Tibial nerve (tissue), 4 donors: ENCODE results near the gene RB1. TPM values are rescaled to one million over a fixed set of nuclear protein-coding genes. Genes with fewer than 3 reads are reported as not detected.

Experiments
- DNase-seq, 2 donors: peaks; one replicate each; pipeline ENCODE4 v3.0.0-alpha.2; 2019; ENCODE audit warnings: low spot score in 2 of 2
- H3K27ac ChIP-seq, 4 donors: fragments of 200-600 bp; sonication (generic) in 3 of 4; one replicate each; pipeline ENCODE4 v1.5.1; 2017 to 2019; ENCODE audit warnings: mild to moderate bottlenecking in 1 of 4
- H3K27me3 ChIP-seq, 2 donors: fragments of 200-600 bp; sonication (generic) in 1 of 2; one replicate each; pipeline versions ENCODE4 v1.5.1 to v1.6.0; 2017 to 2019
- H3K36me3 ChIP-seq, 3 donors: fragments of 200-600 bp; sonication (generic); one replicate each; pipeline ENCODE4 v1.5.1; 2018 to 2019
- H3K4me1 ChIP-seq, 4 donors: fragments of 200-600 bp; sonication (generic) in 3 of 4; one replicate each; pipeline ENCODE4 v1.5.1; 2017 to 2019
- H3K4me3 ChIP-seq, 4 donors: fragments of 200-600 bp; sonication (generic) in 3 of 4; one replicate each; pipeline ENCODE4 v1.5.1; 2017 to 2019; ENCODE audit warnings: mild to moderate bottlenecking in 1 of 4, moderate library complexity in 1 of 4
- H3K9me3 ChIP-seq, 4 donors: fragments of 200-600 bp; sonication (generic) in 3 of 4; one replicate each; pipeline ENCODE4 v1.5.1; 2017 to 2019
- EP300 ChIP-seq, 2 donors: sonication (generic); formaldehyde crosslinking; IDR thresholded peaks; one replicate each; pipeline ENCODE4 v1.6.1; 2017; ENCODE audit warnings: antibody characterized with exemption in 2 of 2, mild to moderate bottlenecking in 1 of 2
- POLR2A ChIP-seq, 2 donors: fragments of 450-650 bp; IDR thresholded peaks; one replicate each; pipeline ENCODE4 v1.6.1; 2017; ENCODE audit warnings: antibody characterized with exemption in 2 of 2, mild to moderate bottlenecking in 2 of 2, moderate library complexity in 2 of 2
- WGBS, 2 donors: methylation state at CpG; one replicate each; pipeline ENCODE4 v1.1.5; 2018; 5-methylcytosine and 5-hydroxymethylcytosine counted together
- total RNA-seq, 4 donors: library from RNA; depleted of rRNA; stranded (reverse); fragments of >200 nt; gene quantifications; one replicate each; pipeline ENCODE4 v1.1.0, GENCODE V29; 2016
- TF ChIP-seq, protein P1 (sequence below), 5 experiments: fragments of 200-600 bp in 3 of 5; fragments of 450-650 bp in 2 of 5; sonication (generic) in 3 of 5; IDR thresholded peaks; one replicate each; pipeline ENCODE4 v1.5.1; 2016 to 2019; ENCODE audit warnings: antibody characterized with exemption in 5 of 5, mild to moderate bottlenecking in 3 of 5, moderate library complexity in 2 of 5

Gene RB1
- total RNA-seq, 4 donors from 2014 or later = 31.0 to 59.7 (median 45.1) TPM

DNA sequence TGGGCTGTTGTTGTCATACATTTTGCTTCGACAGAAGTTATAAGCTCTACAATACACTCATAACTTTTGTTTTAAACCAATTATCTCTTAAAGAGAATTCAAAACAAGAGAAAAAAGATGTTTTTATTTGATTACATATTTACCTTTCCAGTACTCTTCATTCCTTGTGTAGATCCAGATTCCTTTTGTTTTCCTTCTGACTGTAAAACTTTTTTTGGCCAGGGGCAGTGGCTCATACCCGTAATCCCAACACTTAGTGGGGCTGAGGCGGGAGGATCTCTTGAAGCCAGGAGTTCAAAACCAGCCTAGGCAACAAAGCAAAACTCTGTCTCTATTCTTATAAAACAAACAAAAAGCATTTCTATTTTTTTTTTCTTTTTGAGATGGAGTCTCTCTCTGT is 87.7 kb downstream of the RB1 start:
- DNase-seq = no peak
- H3K4me3 ChIP-seq = no peak overlapping the region
- 90 to 97% methylated on average over 3 of the region's 3 CpGs for WGBS, 2 donors

GRCh38 chr13:48393030-48393697 is 89.6 kb downstream of the RB1 start:
- Histone ChIP-seq H3K4me1 (peaks cover 0 to 7% (median 3%) of the 10 kb centered on the region in 4 donors), H3K27me3 (no peaks in the 10 kb centered on the region), H3K27ac (no peak overlapping the region), H3K36me3 (peaks cover 0 to 53% (median 0%) of the 10 kb centered on the region in 3 donors), H3K4me3 (no peak overlapping the region), H3K9me3 (peaks cover 0 to 16% (median 4%) of the 10 kb centered on the region in 4 donors)
- 80 to 83% methylated on average over 3 of the region's 3 CpGs for WGBS, 2 donors
- TF ChIP-seq POLR2A (IDR thresholded peaks at IDR 0.05) = no peak
- no peak for TF ChIP-seq EP300 (IDR thresholded peaks at IDR 0.05)
- TF ChIP-seq, protein P1, sequence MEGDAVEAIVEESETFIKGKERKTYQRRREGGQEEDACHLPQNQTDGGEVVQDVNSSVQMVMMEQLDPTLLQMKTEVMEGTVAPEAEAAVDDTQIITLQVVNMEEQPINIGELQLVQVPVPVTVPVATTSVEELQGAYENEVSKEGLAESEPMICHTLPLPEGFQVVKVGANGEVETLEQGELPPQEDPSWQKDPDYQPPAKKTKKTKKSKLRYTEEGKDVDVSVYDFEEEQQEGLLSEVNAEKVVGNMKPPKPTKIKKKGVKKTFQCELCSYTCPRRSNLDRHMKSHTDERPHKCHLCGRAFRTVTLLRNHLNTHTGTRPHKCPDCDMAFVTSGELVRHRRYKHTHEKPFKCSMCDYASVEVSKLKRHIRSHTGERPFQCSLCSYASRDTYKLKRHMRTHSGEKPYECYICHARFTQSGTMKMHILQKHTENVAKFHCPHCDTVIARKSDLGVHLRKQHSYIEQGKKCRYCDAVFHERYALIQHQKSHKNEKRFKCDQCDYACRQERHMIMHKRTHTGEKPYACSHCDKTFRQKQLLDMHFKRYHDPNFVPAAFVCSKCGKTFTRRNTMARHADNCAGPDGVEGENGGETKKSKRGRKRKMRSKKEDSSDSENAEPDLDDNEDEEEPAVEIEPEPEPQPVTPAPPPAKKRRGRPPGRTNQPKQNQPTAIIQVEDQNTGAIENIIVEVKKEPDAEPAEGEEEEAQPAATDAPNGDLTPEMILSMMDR (IDR thresholded peaks at IDR 0.05) = no peak
- no peak for DNase-seq

More for the DNA sequence above, 87.7 kb downstream of the RB1 start:
- TF ChIP-seq POLR2A (IDR thresholded peaks at IDR 0.05) = no peak
- no peak for TF ChIP-seq EP300 (IDR thresholded peaks at IDR 0.05)
- TF ChIP-seq, protein P1 (IDR thresholded peaks at IDR 0.05) = no peak
- Histone ChIP-seq H3K27me3 (no peaks in the 10 kb centered on the region), H3K4me1 (no peaks in the 10 kb centered on the region), H3K36me3 (peaks cover 0 to 53% (median 0%) of the 10 kb centered on the region in 3 donors), H3K27ac (no peak overlapping the region), H3K9me3 (peaks cover 0 to 16% (median 4%) of the 10 kb centered on the region in 4 donors)

GRCh38 chr13:48393698-48394085 is 90.1 kb downstream of the RB1 start:
- H3K27me3 ChIP-seq = no peaks in the 10 kb centered on the region
- no peak for DNase-seq
- H3K9me3 ChIP-seq = peaks cover 0 to 16% (median 4%) of the 10 kb centered on the region in 4 donors
- 97 to 98% methylated on average over 2 of the region's 2 CpGs for WGBS, 2 donors
- peaks cover 0 to 50% (median 0%) of the 10 kb centered on the region in 3 donors for H3K36me3 ChIP-seq
- H3K27ac ChIP-seq = no peak overlapping the region
- H3K4me3 ChIP-seq = no peak overlapping the region
- no peak for TF ChIP-seq EP300 (IDR thresholded peaks at IDR 0.05)
- TF ChIP-seq, protein P1 (IDR thresholded peaks at IDR 0.05) = no peak
- TF ChIP-seq POLR2A (IDR thresholded peaks at IDR 0.05) = no peak
- H3K4me1 ChIP-seq = peaks cover 4 to 12% (median 6%) of the 10 kb centered on the region in 4 donors

GRCh38 chr13:48397744-48398143 is 94.2 kb downstream of the RB1 start:
- peak overlapping the region in 1 of 4 donors; percentile 8 for H3K27ac ChIP-seq
- no peak overlapping the region for H3K4me3 ChIP-seq
- H3K36me3 ChIP-seq = peaks cover 0 to 22% (median 0%) of the 10 kb centered on the region in 3 donors
- 21 to 25% methylated on average over 1 of the region's 1 CpG for WGBS, 2 donors
- H3K27me3 ChIP-seq = no peaks in the 10 kb centered on the region
- peaks cover 0 to 4% (median 0%) of the 10 kb centered on the region in 4 donors for H3K9me3 ChIP-seq
- H3K4me1 ChIP-seq = peaks cover 4 to 46% (median 27%) of the 10 kb centered on the region in 4 donors
- no peak for DNase-seq
- TF ChIP-seq POLR2A (IDR thresholded peaks at IDR 0.05) = no peak
- TF ChIP-seq, protein P1 (IDR thresholded peaks at IDR 0.05) = no peak
- TF ChIP-seq EP300 (IDR thresholded peaks at IDR 0.05) = no peak

DNA sequence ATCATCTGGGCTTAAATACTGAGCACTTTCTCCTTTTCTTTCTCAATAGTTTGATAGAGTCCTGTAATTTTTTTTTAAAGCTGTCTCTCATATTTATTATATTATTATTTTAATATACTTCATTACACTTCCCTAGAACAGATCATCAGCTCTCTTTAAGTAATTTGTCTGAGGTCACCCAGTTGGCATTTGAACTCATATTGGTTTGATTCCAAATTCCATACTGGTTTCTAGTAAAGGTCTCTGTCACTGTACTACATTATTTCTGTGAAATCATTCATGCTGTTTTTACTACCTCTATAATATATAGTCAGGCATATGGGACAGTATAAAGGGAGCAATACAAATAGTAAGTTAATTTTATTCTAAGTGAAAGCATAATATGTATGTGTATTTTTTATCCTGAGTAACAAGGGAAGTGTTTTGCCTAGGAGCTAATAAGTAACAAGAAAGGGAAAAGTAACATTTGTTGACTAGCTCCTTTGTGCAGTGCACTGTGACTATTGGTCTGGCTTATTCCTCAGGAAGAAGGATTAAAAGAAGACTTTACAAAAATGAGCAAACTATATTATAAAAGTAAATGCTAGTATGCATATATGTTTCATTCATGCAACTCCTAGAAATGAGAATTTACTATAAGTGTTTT is 95.0 kb downstream of the RB1 start:
- peak overlapping the region in 2 of 4 donors; percentile 8 to 77 for H3K27ac ChIP-seq

More for the DNA sequence above, 95.0 kb downstream of the RB1 start:
- Histone ChIP-seq H3K9me3 (peaks cover 0 to 4% (median 0%) of the 10 kb centered on the region in 4 donors), H3K27me3 (no peaks in the 10 kb centered on the region), H3K4me1 (peaks cover 4 to 53% (median 27%) of the 10 kb centered on the region in 4 donors), H3K36me3 (peaks cover 0 to 14% (median 0%) of the 10 kb centered on the region in 3 donors), H3K4me3 (no peak overlapping the region)
- DNase-seq = no peak
- TF ChIP-seq, protein P1 (IDR thresholded peaks at IDR 0.05) = no peak
- no peak for TF ChIP-seq POLR2A (IDR thresholded peaks at IDR 0.05)
- no peak for TF ChIP-seq EP300 (IDR thresholded peaks at IDR 0.05)
